Measurements from ENCODE around the gene METTL24.
"Not testable (repeated sequence)": the region's sequence is repeated elsewhere in the genome, so short reads cannot be mapped to it uniquely, and the experiment has no call there.

The METTL24 gene

DNA sequence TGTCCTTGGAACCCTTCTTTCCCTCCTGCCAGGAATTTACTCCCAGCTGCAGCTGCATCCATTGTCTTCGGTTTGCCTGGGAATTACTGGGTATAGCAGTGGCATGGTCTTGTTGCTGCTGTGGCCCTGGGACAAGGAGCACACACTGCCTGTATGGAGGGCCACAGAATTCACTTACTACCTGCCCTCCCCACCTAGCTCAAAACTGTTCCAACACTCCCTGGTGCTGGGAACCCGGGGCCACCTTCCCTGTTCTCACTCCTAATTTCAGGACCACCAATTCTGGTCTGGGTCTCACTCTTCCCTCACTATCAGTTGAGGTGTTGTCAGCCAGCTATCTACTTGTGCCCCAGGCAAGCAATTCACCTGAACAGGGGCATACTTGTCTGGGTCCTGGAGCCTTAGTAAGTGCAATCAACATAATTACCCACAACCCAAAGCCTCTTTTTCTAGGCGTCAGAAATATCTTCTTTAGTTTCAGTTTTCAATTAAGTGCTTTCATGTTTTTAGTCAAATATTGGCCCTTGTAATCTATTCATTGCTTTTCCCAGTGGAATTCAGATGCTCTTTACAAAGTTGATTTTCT lies 47.2 kb downstream of the METTL24 start:
- no peak for DNase-seq

- DNase-seq = not testable (repeated sequence)
These were observed 48.7 kb downstream of the METTL24 start for GRCh38 chr6:110309432-110309831.

DNA sequence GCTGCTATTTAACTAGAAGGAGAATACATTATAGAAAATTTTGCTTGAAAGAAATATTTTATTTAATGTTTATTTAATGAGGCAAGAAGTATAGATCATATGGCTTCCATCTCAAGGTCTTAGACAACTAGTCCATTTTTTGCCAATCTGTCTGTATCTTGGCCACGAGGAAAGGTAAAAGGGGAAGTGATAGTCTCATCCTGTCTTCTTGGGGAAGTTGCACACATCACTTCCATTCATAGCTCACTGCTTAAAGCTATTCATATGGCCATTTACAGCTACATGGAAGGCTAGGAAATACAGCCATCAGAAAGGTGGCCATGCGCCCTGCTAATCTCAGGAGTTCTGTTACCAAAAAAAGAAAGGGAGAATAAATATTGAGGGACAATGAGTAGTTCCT lies 50.8 kb downstream of the METTL24 start:
- no peak for DNase-seq

GRCh38 chr6:110305832-110306231 lies 52.3 kb downstream of the METTL24 start:
- not testable (repeated sequence) for DNase-seq

DNA sequence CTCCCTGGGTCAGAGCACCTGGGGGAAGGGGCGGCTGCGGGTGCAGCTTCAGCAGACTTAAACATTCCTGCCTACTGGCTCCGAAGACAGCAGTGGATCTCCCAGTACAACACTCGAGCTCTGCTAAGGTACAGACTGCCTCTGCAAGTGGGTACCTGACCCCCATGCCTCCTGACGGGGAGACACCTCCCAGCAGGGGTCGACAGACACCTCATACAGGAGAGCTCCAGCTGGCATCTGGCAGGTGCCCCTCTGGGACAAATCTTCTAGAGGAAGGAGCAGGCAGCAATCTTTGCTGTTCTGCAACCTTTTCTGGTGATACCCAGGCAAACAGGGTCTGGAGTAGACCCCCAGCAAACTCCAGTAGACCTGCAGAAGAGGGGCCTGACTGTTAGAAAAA lies 54.5 kb downstream of the METTL24 start:
- not testable (repeated sequence) for DNase-seq

DNA sequence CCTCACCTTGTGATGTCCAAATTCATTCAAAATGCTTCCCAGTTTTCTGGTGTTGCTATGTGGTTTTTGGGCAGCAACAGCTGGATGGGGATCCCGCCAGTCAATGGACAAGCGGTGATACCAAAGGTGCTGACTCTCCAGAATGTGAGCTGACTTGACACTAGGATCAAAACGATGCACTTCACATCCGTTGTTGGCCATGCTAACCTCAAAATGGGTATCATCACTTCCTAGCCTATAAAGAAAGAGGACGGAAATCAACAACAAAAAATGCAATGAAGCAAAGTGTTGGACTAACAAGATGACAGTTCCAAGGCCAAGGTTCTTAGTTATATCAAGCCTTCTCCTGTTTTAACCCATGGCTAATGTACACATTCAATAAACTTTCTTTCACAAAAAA lies 59.2 kb downstream of the METTL24 start:
- DNase-seq = no peak

DNA sequence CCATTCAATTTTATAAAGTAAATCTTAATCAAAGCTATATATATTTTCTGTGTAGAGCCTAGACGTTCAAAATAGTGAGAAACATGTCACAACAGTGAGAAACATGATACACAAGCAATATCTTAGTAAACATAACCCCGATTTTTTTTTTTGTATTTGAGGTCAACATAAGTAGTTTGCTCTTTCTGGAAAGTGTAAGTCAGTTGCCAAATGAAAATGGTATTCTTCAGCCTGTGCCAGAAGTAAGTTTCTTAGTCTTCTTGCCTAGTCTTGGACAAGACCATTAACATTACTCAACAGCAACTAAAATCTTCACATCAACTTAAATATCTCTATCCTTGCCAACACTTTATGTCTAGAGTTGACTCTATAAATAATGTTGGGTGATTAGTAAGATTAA lies 59.7 kb downstream of the METTL24 start:
- DNase-seq = no peak

- DNase-seq = no peak
These were observed 61.7 kb downstream of the METTL24 start for GRCh38 chr6:110296241-110297025.

GRCh38 chr6:110295451-110296165 lies 62.5 kb downstream of the METTL24 start:
- no peak for DNase-seq

GRCh38 chr6:110287462-110288341 lies 70.4 kb downstream of the METTL24 start:
- DNase-seq = no peak

DNA sequence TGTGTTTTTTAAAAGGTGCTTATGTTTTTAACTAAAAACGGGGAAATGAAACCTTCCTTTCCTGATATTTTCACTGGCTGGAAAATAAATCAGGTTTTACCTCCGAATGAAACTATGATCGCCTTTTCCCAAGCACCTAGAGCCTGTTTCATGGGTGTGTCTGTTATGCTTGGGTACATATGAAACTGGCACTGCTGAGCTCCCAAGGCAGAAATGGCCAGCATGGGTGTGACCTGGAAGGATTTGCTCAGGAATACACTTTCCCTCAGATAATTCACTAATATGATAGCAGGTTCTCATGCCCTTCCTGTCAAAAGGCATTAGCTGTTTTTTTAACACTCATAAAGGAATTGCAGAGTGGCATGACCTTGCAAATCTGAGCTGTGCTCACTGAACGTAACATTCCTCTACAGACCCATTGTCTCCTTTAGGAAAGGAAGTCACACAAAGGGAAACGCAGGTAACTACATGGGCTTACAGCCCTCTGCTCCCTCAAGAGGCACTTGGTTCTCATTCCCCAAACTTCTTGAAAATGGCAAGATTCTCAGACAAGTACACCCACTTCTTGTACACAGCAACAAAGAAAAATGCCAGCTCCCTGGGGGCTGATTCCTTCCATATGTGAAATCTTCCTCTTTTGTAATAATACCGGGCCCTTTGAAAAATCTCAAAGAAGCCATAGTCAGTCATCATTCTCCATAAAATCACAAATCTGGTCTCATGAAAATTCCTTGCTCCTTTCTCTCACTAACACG lies 72.7 kb downstream of the METTL24 start:
- no peak for DNase-seq

- DNase-seq = no peak
These were observed 73.3 kb downstream of the METTL24 start for GRCh38 chr6:110284855-110285254.

DNA sequence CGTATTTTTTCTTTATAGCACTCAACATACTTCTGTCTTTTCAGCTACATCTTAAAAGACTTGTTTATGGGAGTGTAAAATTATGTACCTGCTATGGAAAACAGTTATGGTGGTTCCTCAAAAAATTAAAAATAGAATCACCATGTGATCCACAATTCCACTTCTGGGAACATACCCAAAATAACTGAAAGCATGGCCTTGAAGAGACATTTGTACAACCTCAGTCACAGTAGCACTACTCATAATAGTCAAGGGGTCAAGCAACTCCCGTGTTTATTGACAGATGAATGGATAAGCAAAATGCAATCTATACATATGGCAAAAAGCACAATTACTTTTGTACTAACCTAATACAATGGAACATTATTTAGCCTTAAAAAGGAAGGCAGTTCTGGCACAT lies 74.5 kb downstream of the METTL24 start:
- no peak for DNase-seq

DNA sequence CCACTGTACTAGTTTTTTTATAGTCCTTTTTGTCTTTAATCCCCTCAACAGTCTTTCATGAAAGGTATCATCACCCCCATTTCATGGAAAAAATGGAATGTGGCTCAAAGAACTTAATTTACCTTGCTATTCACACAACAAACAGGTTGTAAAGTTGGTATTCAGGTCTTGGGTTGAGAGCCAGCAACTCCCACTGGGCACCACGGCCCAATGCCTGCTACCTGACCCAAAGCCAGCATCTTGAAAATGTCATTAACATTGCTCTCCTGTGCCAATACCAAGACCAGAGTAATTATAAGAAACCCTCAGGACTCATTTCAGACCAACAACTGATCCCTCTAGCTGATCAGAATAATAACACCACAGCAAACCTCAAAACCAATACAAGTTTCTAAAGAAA lies 75.7 kb downstream of the METTL24 start:
- no peak for DNase-seq

DNA sequence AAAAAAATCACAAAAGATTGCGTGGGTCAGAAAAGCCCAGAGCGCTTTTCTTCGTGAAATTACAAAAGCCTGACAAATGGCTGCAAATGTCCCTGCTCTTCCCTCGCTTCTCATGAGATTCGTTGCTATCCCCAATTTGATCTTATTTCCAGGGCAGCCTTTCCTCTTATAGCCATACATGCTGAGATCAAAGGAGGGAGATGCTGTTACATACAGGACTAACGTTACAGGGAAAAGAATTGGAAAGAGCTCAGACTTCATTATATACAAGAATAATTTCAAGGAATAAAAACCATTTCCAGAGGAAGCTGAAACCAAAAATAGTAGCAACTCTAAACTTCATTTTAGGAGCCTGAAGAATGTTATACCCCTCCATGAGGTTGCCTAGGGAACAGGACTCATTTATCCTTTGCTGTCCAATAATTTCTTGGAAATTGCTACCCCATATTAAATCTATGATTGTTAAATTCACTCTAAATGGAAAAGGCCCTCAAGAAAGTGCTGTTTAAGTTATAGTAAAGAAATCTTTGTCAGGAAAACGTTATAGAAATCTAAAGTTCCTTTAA lies 81.0 kb downstream of the METTL24 start:
- DNase-seq = no peak

- not testable (repeated sequence) for DNase-seq
These were observed 85.4 kb downstream of the METTL24 start for GRCh38 chr6:110272781-110273180.

DNA sequence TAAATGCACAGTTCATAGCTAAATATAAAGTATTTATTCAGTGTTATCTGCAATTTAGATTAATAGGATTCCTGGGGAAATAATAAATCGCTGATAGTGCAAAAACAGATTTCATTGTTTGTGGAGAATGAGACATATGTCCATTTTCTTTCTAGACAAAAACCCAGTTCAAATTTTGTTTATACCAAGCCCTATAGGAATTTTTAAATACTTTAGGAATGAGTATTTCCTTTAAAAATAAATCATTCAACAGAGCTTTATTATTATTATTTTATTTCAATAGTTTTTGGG lies 86.5 kb downstream of the METTL24 start:
- no peak for DNase-seq

DNA sequence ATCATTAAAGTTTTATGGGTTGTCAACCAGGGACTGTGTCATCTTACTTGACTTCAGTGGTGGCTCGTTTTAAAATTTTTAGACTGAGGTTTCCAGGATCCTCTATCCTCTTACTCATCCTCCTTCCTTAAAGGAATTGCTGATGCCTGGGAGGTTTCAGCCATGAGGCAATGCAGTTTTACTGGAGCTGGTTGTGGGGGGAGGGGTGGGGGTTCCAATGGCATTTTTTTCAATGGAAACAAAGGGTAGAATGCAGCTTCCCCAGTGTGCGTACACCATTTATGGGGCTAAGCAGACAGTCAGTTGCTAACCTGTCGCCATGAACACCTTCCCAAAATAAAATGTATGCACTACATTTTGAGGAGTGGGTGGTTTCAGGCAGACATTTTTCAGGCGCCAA lies 88.0 kb downstream of the METTL24 start:
- DNase-seq = no peak

- DNase-seq = no peak
These were observed 88.5 kb downstream of the METTL24 start for GRCh38 chr6:110269623-110270022.

GRCh38 chr6:110266996-110267395 lies 91.2 kb downstream of the METTL24 start:
- no peak for DNase-seq

DNA sequence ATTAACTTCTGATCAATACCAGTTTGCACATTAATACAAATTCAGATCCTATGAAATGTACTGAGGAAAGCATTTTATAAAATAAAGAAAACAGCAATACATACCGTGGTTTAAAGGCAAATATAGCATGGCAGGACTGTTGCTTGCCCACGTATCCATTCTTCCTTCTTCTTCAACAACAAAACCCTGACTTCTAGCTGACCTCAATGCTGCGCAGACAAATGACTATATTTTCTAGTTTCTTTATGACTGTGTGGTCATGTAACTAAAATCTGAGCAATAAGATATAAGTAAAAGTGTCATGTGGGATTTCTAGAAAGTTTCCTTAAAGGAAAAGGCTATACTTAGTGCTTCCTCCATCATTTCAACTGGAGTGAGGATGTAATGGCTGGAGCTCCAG lies 92.9 kb downstream of the METTL24 start:
- DNase-seq = no peak

DNA sequence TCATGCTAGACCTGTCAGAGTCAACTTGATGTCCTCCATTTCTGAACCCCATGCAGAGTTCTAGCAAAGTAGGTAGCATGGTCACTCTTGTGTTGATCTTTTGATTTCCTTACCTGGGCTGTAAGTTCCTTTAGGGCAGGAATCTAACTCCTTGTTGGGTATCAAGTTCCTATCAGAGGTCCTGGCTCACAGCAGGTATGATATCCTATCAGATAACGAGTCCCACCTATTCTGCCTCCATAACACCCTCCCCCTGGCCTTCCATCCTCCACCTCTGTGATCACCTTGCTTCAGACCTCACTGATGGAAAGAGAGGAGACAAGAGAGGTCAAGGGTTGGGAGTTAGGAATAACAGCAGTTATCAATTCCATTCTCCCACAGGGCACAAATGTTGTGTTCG lies 101.8 kb downstream of the METTL24 start:
- no peak for DNase-seq

Data from retina (tissue), 1 donor.